ENCODE measurements around the gene PTPN14. TPM values are rescaled to one million over a fixed set of nuclear protein-coding genes. Genes with fewer than 3 reads are reported as not detected.

PTPN14 gene
- polyA plus RNA-seq, 3 donors = 36.3 to 37.6 (median 36.4) TPM

- peak; percentile 36 to 42 (median 41) for DNase-seq (ENCODE audit: low read depth in 3 of 3, low spot score in 2 of 3)
Measured at GRCh38 chr1:214439352-214440119, 111.9 kb downstream of the PTPN14 start.

- no peak for DNase-seq (ENCODE audit: low read depth in 3 of 3, low spot score in 2 of 3)
Measured at GRCh38 chr1:214438530-214438929, 112.9 kb downstream of the PTPN14 start.

GRCh38 chr1:214438075-214438474 is 113.3 kb downstream of the PTPN14 start:
- DNase-seq (ENCODE audit: low read depth in 3 of 3, low spot score in 2 of 3) = no peak

GRCh38 chr1:214435867-214436266 is 115.5 kb downstream of the PTPN14 start:
- no peak for DNase-seq (ENCODE audit: low read depth in 3 of 3, low spot score in 2 of 3)

GRCh38 chr1:214432245-214432644 is 119.2 kb downstream of the PTPN14 start:
- DNase-seq (ENCODE audit: low read depth in 3 of 3, low spot score in 2 of 3) = no peak

- no peak for DNase-seq (ENCODE audit: low read depth in 3 of 3, low spot score in 2 of 3)
Measured at GRCh38 chr1:214429951-214430770, 121.2 kb downstream of the PTPN14 start.

- no peak for DNase-seq (ENCODE audit: low read depth in 3 of 3, low spot score in 2 of 3)
Measured at GRCh38 chr1:214427871-214428277, 123.5 kb downstream of the PTPN14 start.

GRCh38 chr1:214426426-214426812 is 125.0 kb downstream of the PTPN14 start:
- no peak for DNase-seq (ENCODE audit: low read depth in 3 of 3, low spot score in 2 of 3)

GRCh38 chr1:214425716-214426425 is 125.5 kb downstream of the PTPN14 start:
- DNase-seq (ENCODE audit: low read depth in 3 of 3, low spot score in 2 of 3) = no peak

GRCh38 chr1:214425101-214425500 is 126.3 kb downstream of the PTPN14 start:
- no peak for DNase-seq (ENCODE audit: low read depth in 3 of 3, low spot score in 2 of 3)

- DNase-seq (ENCODE audit: low read depth in 3 of 3, low spot score in 2 of 3) = no peak
Measured at GRCh38 chr1:214423045-214423444, 128.4 kb downstream of the PTPN14 start.

GRCh38 chr1:214422137-214422671 is 129.2 kb downstream of the PTPN14 start:
- no peak for DNase-seq (ENCODE audit: low read depth in 3 of 3, low spot score in 2 of 3)

- no peak for DNase-seq (ENCODE audit: low read depth in 3 of 3, low spot score in 2 of 3)
Measured at GRCh38 chr1:214420833-214421232, 130.6 kb downstream of the PTPN14 start.

- DNase-seq (ENCODE audit: low read depth in 3 of 3, low spot score in 2 of 3) = no peak
Measured at GRCh38 chr1:214420341-214420740, 131.1 kb downstream of the PTPN14 start.

GRCh38 chr1:214419650-214420049 is 131.8 kb downstream of the PTPN14 start:
- no peak for DNase-seq (ENCODE audit: low read depth in 3 of 3, low spot score in 2 of 3)

- DNase-seq (ENCODE audit: low read depth in 3 of 3, low spot score in 2 of 3) = no peak
Measured at GRCh38 chr1:214418391-214418790, 133.0 kb downstream of the PTPN14 start.

GRCh38 chr1:214417545-214418210 is 133.7 kb downstream of the PTPN14 start:
- DNase-seq (ENCODE audit: low read depth in 3 of 3, low spot score in 2 of 3) = no peak

- no peak for DNase-seq (ENCODE audit: low read depth in 3 of 3, low spot score in 2 of 3)
Measured at GRCh38 chr1:214416858-214417257, 134.5 kb downstream of the PTPN14 start.

- no peak for DNase-seq (ENCODE audit: low read depth in 3 of 3, low spot score in 2 of 3)
Measured at GRCh38 chr1:214416417-214416816, 135.0 kb downstream of the PTPN14 start.

GRCh38 chr1:214415131-214415530 is 136.3 kb downstream of the PTPN14 start:
- DNase-seq (ENCODE audit: low read depth in 3 of 3, low spot score in 2 of 3) = no peak
